ENCODE results near the gene KCNAB1. TPM values are rescaled to one million over a fixed set of nuclear protein-coding genes. Genes with fewer than 3 reads are reported as not detected.
"Not testable (repeated sequence)": the region's sequence is repeated elsewhere in the genome, so short reads cannot be mapped to it uniquely, and the experiment has no call there.

KCNAB1 gene
- total RNA-seq, 2 experiments from 2014 or later, result not detected

GRCh38 chr3:156209631-156210335 lies 89.4 kb downstream of the KCNAB1 start:
- CTCF ChIA-PET, result no interaction called here
- POLR2A ChIA-PET, result no interaction called here

GRCh38 chr3:156211583-156211982 lies 91.2 kb downstream of the KCNAB1 start:
- ChIA-PET POLR2A (no interaction called here), CTCF (no interaction called here)

- CTCF ChIA-PET, result no interaction called here
- POLR2A ChIA-PET, result no interaction called here
These were observed 94.3 kb downstream of the KCNAB1 start for GRCh38 chr3:156214676-156215075.

- ChIA-PET CTCF (no interaction called here), POLR2A (no interaction called here)
These were observed 95.4 kb downstream of the KCNAB1 start for GRCh38 chr3:156215751-156216150.

GRCh38 chr3:156216216-156216615 lies 95.8 kb downstream of the KCNAB1 start:
- POLR2A ChIA-PET, result no interaction called here
- CTCF ChIA-PET, result no interaction called here

- ChIA-PET CTCF (no interaction called here), POLR2A (no interaction called here)
These were observed 96.5 kb downstream of the KCNAB1 start for GRCh38 chr3:156216852-156217251.

- ChIA-PET CTCF (no interaction called here), POLR2A (no interaction called here)
These were observed 97.4 kb downstream of the KCNAB1 start for GRCh38 chr3:156217674-156218352.

GRCh38 chr3:156218353-156218744 lies 98.0 kb downstream of the KCNAB1 start:
- CTCF ChIA-PET, result no interaction called here
- POLR2A ChIA-PET, result no interaction called here

GRCh38 chr3:156222381-156222780 lies 102.0 kb downstream of the KCNAB1 start:
- POLR2A ChIA-PET, CTCF ChIA-PET: not testable (repeated sequence)

GRCh38 chr3:156224046-156224445 lies 103.7 kb downstream of the KCNAB1 start:
- POLR2A ChIA-PET, CTCF ChIA-PET: not testable (repeated sequence)

GRCh38 chr3:156226676-156227420 lies 106.5 kb downstream of the KCNAB1 start:
- CTCF ChIA-PET, result no interaction called here
- POLR2A ChIA-PET, result no interaction called here

GRCh38 chr3:156227704-156228103 lies 107.3 kb downstream of the KCNAB1 start:
- CTCF ChIA-PET, result interaction anchor here (0.6 kb wide), 1 partner anchor 582 kb away, joined by 3 read pairs; no protein-coding TSS in a partner anchor
- POLR2A ChIA-PET, result no interaction called here

- ChIA-PET POLR2A (no interaction called here), CTCF (interaction anchor here (0.5 kb wide), 1 partner anchor 165 kb away, joined by 4 read pairs; no protein-coding TSS in a partner anchor)
These were observed 110.0 kb downstream of the KCNAB1 start for GRCh38 chr3:156230278-156230900.

- CTCF ChIA-PET, POLR2A ChIA-PET: not testable (repeated sequence)
These were observed 110.8 kb downstream of the KCNAB1 start for GRCh38 chr3:156231221-156231620.

- POLR2A ChIA-PET, result no interaction called here
- CTCF ChIA-PET, result no interaction called here
These were observed 113.5 kb downstream of the KCNAB1 start for GRCh38 chr3:156233876-156234275.

GRCh38 chr3:156236556-156237260 lies 116.3 kb downstream of the KCNAB1 start:
- POLR2A ChIA-PET, result no interaction called here
- CTCF ChIA-PET, result no interaction called here

GRCh38 chr3:156240642-156241041 lies 120.3 kb downstream of the KCNAB1 start:
- CTCF ChIA-PET, result no interaction called here

GRCh38 chr3:156246961-156247725 lies 126.8 kb downstream of the KCNAB1 start:
- POLR2A ChIA-PET, result no interaction called here
- CTCF ChIA-PET, result no interaction called here

More at GRCh38 chr3:156240642-156241041, 120.3 kb downstream of the KCNAB1 start:
- POLR2A ChIA-PET, result no interaction called here

GRCh38 chr3:156250550-156250949 lies 130.2 kb downstream of the KCNAB1 start:
- ChIA-PET POLR2A (no interaction called here), CTCF (no interaction called here)

Measured in activated CD8-positive, alpha-beta memory T cell treated with anti-CD3 and anti-CD28 coated beads for 36 hours (primary cell).